GM18873 (cell line): Measurements from ENCODE around the gene C8G.

Experiments used
- ATAC-seq: cut with Tn5 transposase; IDR thresholded peaks from one replicate; pipeline ENCODE4 v1.9.1; 2021; ENCODE audit warnings: mild to moderate bottlenecking, moderate library complexity, moderate number of reproducible peaks; ENCODE audit not compliant: unreplicated experiment, low FRiP score

C8G gene

DNA sequence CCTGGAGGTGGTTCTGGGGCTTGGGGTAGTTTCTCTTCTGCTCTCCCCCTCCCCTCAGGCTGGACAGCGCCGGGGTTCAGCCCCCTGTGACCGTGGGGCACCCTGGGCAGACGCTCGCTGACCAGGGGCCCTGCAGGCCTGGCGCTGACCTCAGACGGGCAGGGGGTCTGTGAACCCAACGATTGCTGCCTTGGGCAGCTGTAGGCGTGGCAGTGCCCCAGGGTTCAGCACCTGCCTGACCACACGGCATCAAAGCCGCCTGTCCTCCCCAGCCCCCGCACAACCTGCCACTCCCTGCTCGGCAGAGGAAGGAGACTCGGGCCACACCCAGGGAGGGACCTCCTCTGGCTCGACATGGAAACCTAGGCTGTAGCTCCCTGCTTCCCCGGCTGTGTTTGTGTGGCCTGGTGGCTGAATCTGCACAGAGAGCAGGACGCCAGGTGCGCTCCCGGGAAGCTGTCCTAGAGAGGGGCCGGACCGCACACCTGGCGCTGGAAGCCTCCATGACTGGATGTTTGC is 19.2 kb downstream of the C8G start:
- ATAC-seq = no peak

DNA sequence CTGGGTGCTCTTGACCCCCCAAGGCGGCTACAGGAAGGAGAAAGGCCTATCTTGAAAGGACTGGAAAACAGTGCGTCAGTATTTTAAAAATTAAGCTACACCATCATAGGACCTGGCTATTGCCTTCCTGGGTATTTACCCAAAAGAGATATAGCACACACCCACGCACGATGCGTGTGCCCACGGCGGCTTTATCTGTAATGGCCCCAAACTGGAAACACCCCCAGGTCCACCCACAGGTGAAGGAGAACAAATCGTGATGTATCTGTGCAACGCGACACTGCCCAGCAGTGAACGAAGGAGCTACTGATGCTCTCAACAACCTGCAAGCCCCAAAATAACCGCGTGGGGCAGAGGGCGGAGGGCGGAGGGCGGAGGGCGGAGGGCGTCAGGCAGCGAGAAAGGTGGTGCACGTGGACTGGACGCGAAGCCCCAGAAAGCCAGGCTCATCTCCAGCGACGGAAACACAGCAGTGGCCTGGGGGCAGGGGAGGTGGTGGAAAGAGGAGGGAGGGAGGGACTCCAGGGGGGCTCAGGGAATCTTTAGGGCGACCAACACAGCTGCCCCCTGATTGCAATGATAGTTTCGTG is 19.9 kb downstream of the C8G start:
- ATAC-seq = no peak

DNA sequence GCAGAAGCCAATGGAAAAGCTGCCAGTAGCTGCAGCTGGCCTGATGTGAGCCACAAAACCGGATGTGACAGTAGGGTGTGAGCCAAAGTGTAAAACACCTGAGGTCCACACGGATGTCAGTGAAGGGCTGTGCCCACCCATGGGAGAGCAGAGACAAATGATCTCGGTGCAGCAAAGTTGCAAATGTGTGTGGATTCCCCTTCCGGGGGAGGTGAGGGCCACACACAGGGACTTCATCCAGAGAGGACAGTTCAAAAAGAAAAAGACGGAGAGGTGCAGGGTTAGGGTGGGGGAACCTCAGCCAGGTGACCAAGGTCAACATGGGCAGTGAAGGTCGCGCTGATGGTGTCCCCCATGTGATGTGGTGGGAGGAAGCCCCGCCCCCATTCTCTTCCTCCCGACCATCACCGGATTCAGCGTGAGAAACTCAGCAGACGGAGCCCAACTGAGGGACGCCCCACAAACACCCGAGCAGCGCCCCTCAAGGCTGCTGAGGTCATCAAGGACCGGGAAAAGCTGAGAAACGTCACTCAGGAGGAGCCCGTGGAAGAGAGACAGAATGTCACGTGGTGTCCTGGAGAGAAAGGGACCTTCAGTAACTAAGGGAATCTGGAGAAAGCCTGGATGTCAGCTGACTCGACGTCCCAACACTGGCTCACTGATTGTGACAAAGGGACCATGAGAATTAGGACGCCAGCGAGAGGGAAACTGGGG is 20.9 kb downstream of the C8G start:
- ATAC-seq = no peak

DNA sequence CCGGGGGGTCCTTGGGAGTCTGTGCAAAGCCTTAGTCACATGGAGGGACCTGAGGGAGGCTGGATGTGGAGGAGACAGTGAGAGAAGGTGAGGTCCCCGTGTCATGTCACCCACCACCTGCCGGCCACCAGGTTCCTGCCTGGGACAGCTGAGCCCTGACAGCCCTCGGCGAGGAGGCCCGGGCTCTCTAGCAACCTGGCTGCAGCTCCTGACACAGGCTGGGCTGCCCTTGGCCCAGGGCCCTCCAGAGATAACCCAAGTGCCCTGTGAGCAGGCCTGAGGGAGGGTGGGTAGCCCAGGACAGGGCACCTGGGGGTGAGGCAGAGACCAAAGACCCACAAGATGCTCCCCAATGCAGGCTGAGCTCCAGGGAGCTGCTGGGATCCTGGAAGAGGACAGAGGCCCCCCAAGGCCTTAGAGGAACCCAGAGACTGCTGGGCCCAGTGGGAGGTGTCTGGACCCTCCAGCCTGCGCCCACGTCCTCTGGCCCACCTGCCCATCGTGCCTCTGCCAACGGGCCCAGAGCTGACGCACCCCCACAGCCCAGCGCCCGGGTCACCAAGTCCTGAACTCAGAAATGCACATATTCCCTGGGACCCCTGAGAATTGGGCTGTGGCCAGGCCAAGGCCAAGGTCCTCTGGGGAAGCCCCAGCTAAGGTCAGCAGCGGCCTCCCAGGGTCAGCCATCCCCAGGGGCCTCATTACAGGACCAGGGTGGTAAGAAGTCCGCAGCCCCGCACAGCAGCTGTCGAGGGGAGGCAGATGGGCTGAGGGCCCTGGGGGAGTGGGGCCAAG is 23.5 kb downstream of the C8G start:
- ATAC-seq = no peak

DNA sequence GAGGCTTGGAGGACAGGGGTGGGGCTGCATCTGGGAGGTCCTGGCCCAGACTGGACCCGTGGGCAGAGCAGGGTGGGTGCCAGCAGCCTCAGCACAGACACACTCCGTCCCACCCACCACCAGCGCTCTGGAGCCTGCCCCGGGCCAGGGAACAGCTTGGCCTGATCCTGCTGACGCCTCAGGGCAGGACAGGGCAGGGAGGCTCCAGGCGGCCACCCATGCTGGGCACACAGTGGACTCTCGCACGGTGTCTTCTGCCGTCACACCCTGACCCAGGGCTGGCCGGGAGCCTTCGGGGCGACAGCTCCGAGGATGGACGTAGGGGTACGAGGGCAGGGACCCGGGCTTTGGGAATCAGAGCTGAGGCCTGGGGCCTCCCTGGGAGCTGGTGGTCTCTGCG is 24.1 kb downstream of the C8G start:
- ATAC-seq = no peak

DNA sequence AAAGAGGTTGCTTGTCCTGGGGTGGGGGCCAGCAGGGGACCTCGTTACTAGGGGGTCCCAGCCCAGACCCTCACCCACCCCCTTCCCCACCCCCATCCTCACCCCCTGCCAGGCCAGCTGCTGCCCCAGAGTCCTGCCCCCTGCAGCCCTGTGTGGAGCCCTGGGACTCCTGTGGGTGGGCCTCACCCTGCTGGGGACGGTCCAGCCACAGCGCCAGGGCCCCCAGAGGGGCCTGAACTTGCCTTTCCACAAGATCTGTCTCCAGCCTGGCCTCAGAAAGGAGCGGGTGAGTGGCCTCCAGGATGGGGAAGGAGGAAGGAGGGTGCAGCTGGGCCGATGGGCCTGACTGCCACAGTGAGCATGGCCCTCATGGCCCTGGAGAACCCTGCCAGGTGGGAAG is 24.7 kb downstream of the C8G start:
- ATAC-seq = no peak

DNA sequence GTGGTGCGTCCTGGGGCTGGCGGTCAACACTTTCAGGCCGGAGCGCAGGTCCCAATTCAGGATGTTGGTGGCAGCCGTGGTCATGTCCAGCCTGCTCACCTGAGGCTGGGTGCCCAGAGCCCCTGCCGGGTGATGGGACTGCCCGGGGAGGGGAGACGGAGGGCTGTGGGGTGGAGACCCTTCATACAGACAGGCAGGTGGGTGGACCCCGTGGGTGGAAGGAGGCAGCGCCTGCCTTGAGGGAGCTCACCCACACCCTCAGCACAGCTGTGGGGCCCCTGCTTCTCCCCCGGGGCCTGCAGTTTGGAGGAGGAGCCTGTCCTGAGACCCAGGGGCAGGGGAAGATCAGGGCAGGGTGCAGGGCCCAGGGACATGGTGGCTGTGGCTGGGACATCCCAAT is 25.3 kb downstream of the C8G start:
- ATAC-seq = no peak

DNA sequence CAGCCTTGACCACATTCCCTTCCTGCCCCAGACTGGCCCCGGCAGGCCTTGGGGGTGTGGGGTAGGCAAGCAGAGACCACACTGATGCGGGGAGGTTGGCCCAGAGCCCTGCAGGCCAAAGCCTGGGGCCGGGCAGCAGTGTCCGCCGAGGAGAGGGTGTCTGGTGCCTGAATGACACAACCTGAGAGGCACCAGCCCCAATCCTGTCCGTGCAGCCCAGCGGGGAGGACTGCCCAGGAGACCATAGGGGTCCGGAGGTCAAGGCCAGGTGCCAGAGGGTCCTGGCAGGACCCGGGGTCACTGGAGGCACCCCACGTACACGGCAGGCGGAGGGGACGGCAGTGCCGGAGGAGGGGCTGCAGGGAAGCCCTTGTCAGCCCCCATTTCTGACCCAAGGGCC is 26.7 kb downstream of the C8G start:
- no peak for ATAC-seq

DNA sequence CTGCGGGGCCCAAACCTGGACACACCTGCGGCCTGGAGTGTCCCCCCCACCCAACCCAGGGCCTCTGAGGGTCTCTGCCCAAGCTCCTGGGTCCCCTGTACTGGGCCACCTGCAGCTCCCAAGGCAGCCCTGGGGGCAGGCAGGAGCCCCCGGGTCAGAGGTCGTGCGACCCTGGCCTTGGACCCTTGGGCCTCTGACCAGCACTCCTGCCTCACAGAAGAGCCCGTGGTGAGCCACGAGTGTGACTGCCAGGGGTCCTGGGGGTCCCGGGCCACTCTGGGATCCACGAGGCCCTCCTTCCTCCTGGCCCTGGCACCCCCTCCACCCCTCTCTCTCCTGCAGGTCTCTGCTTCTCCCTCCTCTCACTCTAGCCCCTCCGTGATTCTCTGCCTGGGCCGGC is 27.3 kb downstream of the C8G start:
- ATAC-seq = no peak

DNA sequence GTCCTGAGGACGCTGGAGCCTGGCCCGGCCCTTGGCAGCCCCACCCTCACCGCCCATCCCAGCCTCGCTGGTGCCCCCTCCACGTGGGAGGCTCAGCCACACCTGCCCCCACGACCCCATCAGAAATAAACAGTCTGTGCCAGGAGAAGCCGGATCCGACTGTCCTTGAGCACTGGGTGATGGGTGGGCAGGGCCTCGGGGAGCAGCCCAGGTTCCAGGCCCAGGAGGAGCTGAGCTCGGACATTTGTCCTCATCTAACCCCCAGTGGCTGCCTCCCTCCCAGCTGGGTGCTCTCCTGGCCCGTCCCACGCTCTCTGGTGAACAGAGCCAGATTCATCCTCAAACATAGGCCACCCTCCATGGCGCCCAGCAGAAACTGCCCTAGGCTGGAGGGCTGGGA is 27.7 kb downstream of the C8G start:
- no peak for ATAC-seq

DNA sequence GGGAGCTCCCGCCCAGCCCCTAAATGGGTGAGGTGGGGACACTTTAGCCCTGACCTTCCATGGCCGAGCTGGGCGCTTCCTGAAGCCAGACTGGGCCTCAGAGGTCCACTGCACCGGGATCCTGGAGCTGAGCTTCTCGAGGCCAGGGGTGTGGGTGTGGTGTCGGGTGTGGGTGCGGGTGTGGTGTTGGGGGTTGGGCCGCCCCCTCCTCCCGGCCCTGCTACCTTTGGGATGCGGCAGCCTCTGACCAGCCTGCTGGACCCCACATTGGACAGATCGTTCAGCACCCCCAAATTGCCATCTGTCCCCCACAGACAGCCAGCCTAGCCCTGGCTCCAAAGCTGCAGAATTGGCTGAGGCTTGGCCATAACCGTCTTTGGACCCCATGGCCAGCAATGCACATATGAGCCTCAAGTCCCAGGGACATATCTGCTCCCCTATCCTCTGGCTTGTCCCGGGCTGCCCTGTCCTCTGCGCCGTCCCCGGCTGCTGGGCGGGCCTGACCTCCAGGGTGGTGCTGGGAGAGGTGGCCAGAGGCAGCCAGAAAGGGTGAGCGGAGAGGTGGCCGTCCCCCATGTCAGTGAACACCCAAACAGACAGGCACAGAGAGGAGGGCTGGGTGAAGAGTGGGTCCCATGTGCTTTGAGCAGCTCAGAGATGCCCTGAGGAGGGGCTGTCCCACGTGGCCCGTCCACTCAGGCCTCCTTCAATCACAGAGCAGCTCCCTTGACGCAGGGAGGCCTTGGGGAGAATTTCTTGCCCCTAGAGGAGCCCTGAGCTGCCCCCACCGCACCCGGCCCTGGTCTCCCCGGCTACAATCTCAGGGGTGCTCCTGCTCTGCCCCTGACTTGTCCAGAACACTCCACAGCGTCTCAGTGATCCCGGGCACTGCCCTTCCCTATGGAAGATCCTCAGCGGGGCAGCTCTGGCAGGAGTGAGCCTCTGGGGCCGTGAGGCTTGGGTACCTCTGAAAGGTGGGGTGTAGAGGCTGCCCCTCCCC is 28.9 kb downstream of the C8G start:
- ATAC-seq = no peak

DNA sequence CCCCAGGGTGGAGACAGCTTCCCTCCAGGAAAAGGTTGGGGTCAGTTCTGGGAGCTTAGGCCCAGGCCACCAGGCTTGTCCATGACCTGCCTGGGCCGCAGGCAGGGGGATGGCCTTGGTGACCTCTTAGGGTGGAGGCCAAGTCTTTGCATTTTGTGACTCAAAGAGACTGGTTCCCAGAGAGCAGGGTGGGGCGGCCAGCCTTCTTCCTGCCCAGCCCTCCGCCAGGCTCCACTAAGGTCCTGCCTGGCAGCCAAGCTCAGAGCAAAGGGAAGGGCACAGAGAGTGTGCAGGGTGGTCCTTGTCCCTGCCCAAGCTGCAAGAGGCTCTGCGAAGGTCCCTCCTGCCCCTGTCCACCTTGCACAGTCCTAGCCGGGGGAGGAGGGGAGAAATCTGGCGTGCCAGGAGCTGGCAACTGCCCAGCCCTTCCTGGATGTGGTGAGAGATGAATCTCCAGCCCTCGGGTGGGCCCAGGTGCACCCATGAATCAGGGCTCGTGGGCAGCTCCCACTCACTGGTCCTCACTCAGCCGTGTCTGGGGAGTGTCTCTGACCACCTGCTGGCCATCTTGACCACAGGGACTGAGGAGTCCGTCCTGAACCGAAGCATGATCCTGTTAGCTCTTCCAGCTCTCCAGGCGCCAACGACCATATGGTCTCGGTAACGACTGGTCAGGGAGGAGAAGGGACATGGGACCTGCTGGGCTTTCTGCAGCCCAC is 29.9 kb downstream of the C8G start:
- ATAC-seq = no peak

DNA sequence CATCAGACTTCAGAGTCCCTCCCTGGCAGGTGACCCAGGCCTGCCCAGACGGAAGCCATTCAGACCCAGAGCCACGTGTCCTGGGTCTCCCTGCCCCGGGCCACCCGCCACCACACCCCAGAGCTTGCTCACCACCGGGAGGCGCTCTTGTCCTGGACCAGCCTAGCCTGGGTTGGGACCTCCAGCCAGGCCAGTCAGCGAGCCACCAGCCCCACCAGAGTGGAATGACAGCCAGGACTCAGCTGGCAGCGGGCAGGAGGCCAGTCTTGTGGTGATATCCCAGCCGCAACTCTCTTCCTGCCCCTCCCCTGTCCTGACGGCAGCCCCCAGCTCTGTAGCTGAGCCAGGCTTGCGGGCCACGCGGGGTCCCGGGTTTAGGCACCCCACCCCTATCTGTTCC is 30.6 kb downstream of the C8G start:
- no peak for ATAC-seq

DNA sequence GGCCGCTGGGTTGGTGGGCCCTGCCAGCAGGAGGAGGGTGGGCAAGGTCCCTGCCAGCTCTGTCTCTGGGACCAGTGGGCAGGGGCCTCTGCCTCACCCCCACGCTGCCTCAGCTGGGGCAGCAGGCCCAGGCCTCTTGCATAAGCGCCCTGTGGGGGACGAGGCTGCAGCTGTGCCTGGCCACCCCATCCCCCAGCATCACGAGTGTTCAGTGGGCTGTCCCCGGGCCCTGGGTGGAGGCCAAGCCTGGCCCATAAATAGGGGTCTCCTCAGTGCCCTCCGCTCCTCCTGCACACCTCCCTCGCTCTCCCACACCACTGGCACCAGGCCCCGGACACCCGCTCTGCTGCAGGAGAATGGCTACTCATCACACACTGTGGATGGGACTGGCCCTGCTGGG is 32.2 kb downstream of the C8G start, which contains the start of gene PTGDS:
Gene PTGDS, plus strand, starts transcription at position 282 of the 400 bp plus-strand sequence. Its CDS starts 75 bp downstream, at position 357.
- ATAC-seq = no peak

DNA sequence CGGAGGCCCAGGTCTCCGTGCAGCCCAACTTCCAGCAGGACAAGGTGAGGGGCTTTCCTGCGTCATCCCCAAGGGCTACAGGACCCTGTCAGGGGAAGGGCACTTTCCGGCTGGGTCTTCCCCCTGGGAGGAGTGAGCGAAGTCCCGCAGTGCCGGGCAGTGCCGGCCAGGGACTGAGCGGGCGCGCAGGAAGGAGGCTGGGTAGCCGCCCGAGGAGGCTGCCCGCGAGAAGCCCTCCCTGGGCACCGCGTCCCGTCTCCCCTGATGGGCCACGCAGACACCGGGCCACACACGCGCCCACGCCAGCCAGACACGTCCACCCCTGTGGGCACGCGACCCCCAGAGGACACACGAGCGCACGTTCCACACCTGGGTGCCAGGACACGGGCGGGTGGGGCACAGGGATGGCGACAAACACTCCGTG is 32.6 kb downstream of the C8G start:
- no peak for ATAC-seq

DNA sequence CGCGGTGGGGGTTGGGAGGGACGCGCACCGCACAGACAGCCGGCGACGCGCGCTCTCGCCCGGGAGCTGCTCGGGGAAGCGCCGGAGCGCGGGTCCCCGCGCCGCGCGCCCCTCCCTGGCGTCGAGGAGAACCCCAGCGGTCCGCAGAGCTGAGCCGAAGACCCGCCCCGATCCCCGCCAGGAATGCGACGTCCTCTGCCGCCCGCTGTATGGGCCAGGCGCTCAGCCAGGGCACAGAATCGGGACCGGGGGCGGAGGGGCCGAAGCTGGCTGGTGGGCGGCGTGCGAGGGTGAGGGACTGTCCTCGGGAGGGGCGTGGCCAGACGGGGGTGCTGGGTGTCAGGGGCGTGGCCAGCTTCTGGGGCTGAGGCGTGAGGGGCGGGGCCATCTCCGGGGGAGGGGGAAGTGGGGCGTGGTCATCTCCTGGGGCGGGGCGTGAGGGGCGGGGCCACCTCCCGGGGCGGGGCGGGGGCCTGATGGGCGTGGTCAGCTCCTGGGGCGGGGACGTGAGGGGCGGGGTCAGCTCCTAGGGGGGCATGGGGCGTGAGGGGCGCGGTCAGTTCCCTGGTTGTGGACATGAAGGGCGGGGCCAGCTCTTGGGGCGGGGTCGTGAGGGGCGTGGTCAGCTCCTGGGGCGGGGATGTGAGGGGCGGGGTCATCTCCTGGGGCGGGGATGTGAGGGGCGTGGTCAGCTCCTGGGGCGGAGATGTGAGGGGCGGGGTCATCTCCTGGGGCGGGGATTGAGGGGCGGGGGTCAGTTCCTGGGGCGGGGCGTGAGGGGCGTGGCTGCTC is 33.2 kb downstream of the C8G start:
- no peak for ATAC-seq

DNA sequence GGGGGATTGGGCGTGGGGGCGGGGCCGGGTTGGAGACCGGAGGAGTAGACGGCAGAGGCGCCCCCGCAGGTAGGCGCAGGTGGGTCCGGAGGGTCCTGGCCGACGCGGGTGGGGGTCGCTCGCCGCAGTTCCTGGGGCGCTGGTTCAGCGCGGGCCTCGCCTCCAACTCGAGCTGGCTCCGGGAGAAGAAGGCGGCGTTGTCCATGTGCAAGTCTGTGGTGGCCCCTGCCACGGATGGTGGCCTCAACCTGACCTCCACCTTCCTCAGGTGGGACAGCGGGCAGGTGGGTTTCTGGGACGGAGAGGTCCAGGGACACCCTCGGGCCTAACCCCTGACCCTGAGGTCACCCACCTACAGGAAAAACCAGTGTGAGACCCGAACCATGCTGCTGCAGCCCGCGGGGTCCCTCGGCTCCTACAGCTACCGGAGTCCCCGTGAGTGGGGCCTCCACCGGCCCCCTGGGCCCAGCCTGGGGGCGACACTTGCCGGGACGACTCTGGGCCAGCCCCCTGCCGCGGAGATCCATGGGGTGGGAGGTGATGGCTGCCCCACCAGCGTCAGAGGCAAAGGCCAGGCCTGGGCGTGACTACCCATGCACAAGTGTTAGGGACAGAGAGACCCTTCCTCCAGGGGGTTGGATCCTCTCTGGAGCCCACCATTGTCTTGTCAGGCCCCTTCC is 34.0 kb downstream of the C8G start:
- no peak for ATAC-seq
